Measurements from ENCODE around the gene ZNF280A. TPM values are rescaled to one million over a fixed set of nuclear protein-coding genes. Genes with fewer than 3 reads are reported as not detected.

ZNF280A gene
- total and polyA plus RNA-seq, 10 donors = 0.51 TPM; not detected in 9

GRCh38 chr22:22531770-22532546 is 11.9 kb upstream of the ZNF280A start:
- Histone ChIP-seq H3K4me3 (no peak overlapping the region), H3K27ac (no peak overlapping the region), H3K36me3 (no peaks in the 10 kb centered on the region), H3K9me3 (no peaks in the 10 kb centered on the region), H3K27me3 (replicated peaks in 1 of 7) (no peaks in the 10 kb centered on the region), H3K4me1 (no peaks in the 10 kb centered on the region)
- DNase-seq = no peak
- intact Hi-C loops (cut with DNase I; ENCODE audit: low total_unique reads) = no loop called here
- WGBS, 5 donors = 83 to 89% (median 86%) methylated on average over 7 of the region's 7 CpGs
- no peak for TF ChIP-seq POLR2AphosphoS5 (IDR thresholded peaks at IDR 0.05)
- TF ChIP-seq POLR2A (IDR thresholded peaks at IDR 0.05) = no peak
- no peak for TF ChIP-seq CTCF (IDR thresholded peaks at IDR 0.05 in 8 of 11, conservative IDR thresholded peaks at IDR 0.05 in 3 of 11)

GRCh38 chr22:22528780-22529179 is 8.7 kb upstream of the ZNF280A start:
- H3K27ac ChIP-seq = no peak overlapping the region
- H3K36me3 ChIP-seq = no peaks in the 10 kb centered on the region
- intact Hi-C loops (cut with DNase I; ENCODE audit: low total_unique reads) = no loop called here
- WGBS, 5 donors = 85 to 100% (median 93%) methylated on average over 2 of the region's 2 CpGs; no CpG with 5 or more reads in 1 of the 5 donors
- H3K4me1 ChIP-seq = no peaks in the 10 kb centered on the region
- DNase-seq = no peak
- H3K4me3 ChIP-seq = no peak overlapping the region
- H3K9me3 ChIP-seq = no peaks in the 10 kb centered on the region
- peaks cover 0 to 13% (median 0%) of the 10 kb centered on the region in 7 donors for H3K27me3 ChIP-seq (replicated peaks in 1 of 7)
- TF ChIP-seq POLR2AphosphoS5 (IDR thresholded peaks at IDR 0.05) (no peak), CTCF (IDR thresholded peaks at IDR 0.05 in 8 of 11, conservative IDR thresholded peaks at IDR 0.05 in 3 of 11) (no peak), POLR2A (IDR thresholded peaks at IDR 0.05) (no peak)

GRCh38 chr22:22527312-22527711 is 7.2 kb upstream of the ZNF280A start:
- WGBS, 5 donors = 74 to 91% (median 84%) methylated on average over 5 of the region's 5 CpGs
- TF ChIP-seq POLR2AphosphoS5 (IDR thresholded peaks at IDR 0.05) (no peak), POLR2A (IDR thresholded peaks at IDR 0.05) (no peak), CTCF (IDR thresholded peaks at IDR 0.05 in 8 of 11, conservative IDR thresholded peaks at IDR 0.05 in 3 of 11) (no peak)
- Histone ChIP-seq H3K36me3 (no peaks in the 10 kb centered on the region), H3K9me3 (no peaks in the 10 kb centered on the region), H3K4me1 (no peaks in the 10 kb centered on the region), H3K27me3 (replicated peaks in 1 of 7) (peaks cover 0 to 21% (median 0%) of the 10 kb centered on the region in 7 donors), H3K4me3 (no peak overlapping the region), H3K27ac (no peak overlapping the region)
- DNase-seq = no peak
- intact Hi-C loops (cut with DNase I; ENCODE audit: low total_unique reads) = no loop called here

GRCh38 chr22:22526125-22526912 is 6.2 kb upstream of the ZNF280A start:
- Histone ChIP-seq H3K4me3 (no peak overlapping the region), H3K4me1 (no peaks in the 10 kb centered on the region), H3K27ac (no peak overlapping the region), H3K27me3 (replicated peaks in 1 of 7) (peaks cover 0 to 21% (median 0%) of the 10 kb centered on the region in 7 donors), H3K9me3 (no peaks in the 10 kb centered on the region), H3K36me3 (no peaks in the 10 kb centered on the region)
- intact Hi-C loops (cut with DNase I; ENCODE audit: low total_unique reads) = no loop called here
- no peak for DNase-seq
- 86 to 88% (median 87%) methylated on average over 4 of the region's 4 CpGs for WGBS, 5 donors
- TF ChIP-seq POLR2A (IDR thresholded peaks at IDR 0.05) (no peak), POLR2AphosphoS5 (IDR thresholded peaks at IDR 0.05) (no peak), CTCF (IDR thresholded peaks at IDR 0.05 in 8 of 11, conservative IDR thresholded peaks at IDR 0.05 in 3 of 11) (no peak)
